ENCODE data around the gene C6orf47. TPM values are rescaled to one million over a fixed set of nuclear protein-coding genes. Genes with fewer than 3 reads are reported as not detected.
A peak's percentile ranks its signal among the peaks of the same experiment; 100 is the strongest.
"Not testable (repeated sequence)": the region's sequence is repeated elsewhere in the genome, so short reads cannot be mapped to it uniquely, and the experiment has no call there.

The C6orf47 gene
- total and polyA plus RNA-seq, 10 of the 15 experiments (the other 5 are each of a cell fraction or from before 2014, with no cell fraction given), result 0.16 to 20.4 (median 17.3) TPM; not detected in 1

DNA sequence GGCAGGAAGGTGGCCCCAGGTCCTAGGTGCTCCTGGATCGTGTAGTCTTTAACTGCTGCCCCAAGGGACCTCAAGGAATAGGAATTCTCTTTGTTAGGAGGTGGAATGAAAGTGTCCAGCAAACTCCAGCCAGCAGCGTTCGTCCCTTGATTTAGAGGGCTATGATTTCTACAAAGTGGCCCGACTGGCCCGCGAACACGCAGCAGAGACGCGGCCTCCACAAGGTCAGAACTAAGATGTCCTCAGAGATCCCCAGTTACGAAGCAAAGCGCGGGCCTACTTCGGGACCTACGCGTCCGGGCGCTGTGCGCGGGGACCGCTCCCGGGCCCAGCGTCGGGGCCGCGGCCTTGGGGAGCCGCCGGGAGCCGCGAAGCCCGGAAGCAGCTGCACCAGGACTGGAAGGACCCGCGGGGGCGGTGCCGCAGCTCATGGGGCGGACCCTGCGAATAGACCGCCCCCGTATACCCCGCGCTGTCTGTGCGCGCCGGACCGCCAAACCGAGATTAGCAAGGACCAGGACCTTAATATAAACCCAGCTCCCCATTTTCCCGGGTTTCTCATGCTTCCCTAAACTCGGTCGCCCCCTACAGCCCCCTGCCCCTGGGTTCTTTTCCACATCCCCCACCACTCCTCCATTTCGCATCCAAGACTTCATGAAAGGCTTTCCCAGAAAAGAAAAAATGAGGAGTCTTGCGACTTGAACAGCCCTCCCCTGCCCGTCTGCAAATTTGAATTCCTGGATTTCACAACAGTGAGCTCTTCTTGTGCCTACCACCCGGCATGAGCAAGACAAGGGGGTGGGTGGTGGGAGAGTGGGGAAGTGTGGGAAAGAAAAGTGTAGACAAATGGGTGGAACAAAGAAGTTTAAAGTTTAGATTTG, at the start of gene C6orf47 (continued):
- TF ChIP-seq, protein P1, sequence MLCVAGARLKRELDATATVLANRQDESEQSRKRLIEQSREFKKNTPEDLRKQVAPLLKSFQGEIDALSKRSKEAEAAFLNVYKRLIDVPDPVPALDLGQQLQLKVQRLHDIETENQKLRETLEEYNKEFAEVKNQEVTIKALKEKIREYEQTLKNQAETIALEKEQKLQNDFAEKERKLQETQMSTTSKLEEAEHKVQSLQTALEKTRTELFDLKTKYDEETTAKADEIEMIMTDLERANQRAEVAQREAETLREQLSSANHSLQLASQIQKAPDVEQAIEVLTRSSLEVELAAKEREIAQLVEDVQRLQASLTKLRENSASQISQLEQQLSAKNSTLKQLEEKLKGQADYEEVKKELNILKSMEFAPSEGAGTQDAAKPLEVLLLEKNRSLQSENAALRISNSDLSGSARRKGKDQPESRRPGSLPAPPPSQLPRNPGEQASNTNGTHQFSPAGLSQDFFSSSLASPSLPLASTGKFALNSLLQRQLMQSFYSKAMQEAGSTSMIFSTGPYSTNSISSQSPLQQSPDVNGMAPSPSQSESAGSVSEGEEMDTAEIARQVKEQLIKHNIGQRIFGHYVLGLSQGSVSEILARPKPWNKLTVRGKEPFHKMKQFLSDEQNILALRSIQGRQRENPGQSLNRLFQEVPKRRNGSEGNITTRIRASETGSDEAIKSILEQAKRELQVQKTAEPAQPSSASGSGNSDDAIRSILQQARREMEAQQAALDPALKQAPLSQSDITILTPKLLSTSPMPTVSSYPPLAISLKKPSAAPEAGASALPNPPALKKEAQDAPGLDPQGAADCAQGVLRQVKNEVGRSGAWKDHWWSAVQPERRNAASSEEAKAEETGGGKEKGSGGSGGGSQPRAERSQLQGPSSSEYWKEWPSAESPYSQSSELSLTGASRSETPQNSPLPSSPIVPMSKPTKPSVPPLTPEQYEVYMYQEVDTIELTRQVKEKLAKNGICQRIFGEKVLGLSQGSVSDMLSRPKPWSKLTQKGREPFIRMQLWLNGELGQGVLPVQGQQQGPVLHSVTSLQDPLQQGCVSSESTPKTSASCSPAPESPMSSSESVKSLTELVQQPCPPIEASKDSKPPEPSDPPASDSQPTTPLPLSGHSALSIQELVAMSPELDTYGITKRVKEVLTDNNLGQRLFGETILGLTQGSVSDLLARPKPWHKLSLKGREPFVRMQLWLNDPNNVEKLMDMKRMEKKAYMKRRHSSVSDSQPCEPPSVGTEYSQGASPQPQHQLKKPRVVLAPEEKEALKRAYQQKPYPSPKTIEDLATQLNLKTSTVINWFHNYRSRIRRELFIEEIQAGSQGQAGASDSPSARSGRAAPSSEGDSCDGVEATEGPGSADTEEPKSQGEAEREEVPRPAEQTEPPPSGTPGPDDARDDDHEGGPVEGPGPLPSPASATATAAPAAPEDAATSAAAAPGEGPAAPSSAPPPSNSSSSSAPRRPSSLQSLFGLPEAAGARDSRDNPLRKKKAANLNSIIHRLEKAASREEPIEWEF (IDR thresholded peaks at IDR 0.05; ENCODE audit: insufficient replicate concordance, low read depth, low read length), result no peak
- peak; percentile 85 for TF ChIP-seq BACH1 (IDR thresholded peaks at IDR 0.05; ENCODE audit: borderline replicate concordance)
- TF ChIP-seq, protein P2, sequence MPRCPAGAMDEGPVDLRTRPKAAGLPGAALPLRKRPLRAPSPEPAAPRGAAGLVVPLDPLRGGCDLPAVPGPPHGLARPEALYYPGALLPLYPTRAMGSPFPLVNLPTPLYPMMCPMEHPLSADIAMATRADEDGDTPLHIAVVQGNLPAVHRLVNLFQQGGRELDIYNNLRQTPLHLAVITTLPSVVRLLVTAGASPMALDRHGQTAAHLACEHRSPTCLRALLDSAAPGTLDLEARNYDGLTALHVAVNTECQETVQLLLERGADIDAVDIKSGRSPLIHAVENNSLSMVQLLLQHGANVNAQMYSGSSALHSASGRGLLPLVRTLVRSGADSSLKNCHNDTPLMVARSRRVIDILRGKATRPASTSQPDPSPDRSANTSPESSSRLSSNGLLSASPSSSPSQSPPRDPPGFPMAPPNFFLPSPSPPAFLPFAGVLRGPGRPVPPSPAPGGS (IDR thresholded peaks at IDR 0.05; ENCODE audit: borderline replicate concordance, insufficient read depth, low read depth, low read length, poor library complexity, severe bottlenecking), result peak; percentile 85
- no peak for TF ChIP-seq MYC (IDR thresholded peaks at IDR 0.05; ENCODE audit: insufficient read depth, insufficient read length, insufficient replicate concordance, low read length, severe bottlenecking)
- TF ChIP-seq MTA2 (IDR thresholded peaks at IDR 0.05; ENCODE audit: low read depth), result no peak
- TF ChIP-seq NFYA (IDR thresholded peaks at IDR 0.05; ENCODE audit: borderline replicate concordance, low read depth, low read length), result no peak
- TF ChIP-seq GATAD2B (conservative IDR thresholded peaks at IDR 0.05; ENCODE audit: low read depth), result peak; percentile 88
- 0 out of 3 replicates have a peak, but pooled peaks have one; percentile 65 for TF ChIP-seq POU2F2 (IDR thresholded peaks at IDR 0.05; ENCODE audit: borderline replicate concordance, low read depth, low read length)

DNA sequence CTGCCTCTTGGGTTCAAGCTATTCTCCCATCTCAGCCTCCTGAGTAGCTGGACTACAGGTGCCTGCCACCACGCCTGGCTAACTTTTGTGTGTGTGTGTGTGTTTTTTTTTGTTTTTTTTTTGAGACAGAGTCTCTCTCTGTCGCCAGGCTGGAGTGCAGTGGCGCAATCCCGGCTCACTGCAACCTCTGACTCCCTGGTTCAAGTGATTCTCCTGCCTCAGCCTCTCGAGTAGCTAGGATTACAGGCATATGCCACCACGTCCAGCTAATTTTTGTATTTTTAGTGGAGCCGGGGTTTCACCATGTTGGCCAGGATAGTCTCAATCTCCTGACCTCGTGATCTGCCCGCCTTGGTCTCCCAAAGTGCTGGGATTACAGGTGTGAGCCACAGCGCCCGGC, 48.6 kb upstream of the C6orf47 start:
- POLR2A ChIA-PET, result interaction anchor here (0.6 kb wide), 2 partner anchors 43 to 175 kb away, joined by 3 read pairs; no protein-coding TSS in a partner anchor
- FAIRE-seq; H2AFZ ChIP-seq (ENCODE audit: control insufficient read depth, low read depth, low read length); H4K20me1 ChIP-seq (ENCODE audit: control insufficient read depth, insufficient read depth); H3K4me2 ChIP-seq (ENCODE audit: control insufficient read depth, insufficient read depth); ATAC-seq; H3K79me2 ChIP-seq (ENCODE audit: control insufficient read depth, insufficient read depth, low read length); H3K27me3 ChIP-seq (replicated peaks in 1 of 2; ENCODE audit: control insufficient read depth in 2 of 2, insufficient read depth in 2 of 2, low read length in 1 of 2); H3K9me3 ChIP-seq (replicated peaks; ENCODE audit: control insufficient read depth, insufficient read depth, low read length); in situ Hi-C loops (cut with MboI); H3K27ac ChIP-seq (ENCODE audit: control insufficient read depth, insufficient read depth); H3K4me3 ChIP-seq; DNase-seq (ENCODE audit: low read depth, low spot score); intact Hi-C loops (cut with micrococcal nuclease; ENCODE audit: unreplicated experiment); SMC1A ChIA-PET (ENCODE audit: uncharacterized antibody, unreplicated experiment); H3K36me3 ChIP-seq (ENCODE audit: control insufficient read depth in 2 of 2, insufficient read depth in 2 of 2, low read length in 1 of 2); RAD21 ChIA-PET (ENCODE audit: unreplicated experiment); BruUV-seq (replicated peaks); H3K9ac ChIP-seq (ENCODE audit: control insufficient read depth, insufficient read depth, low read length); H3K4me1 ChIP-seq (ENCODE audit: control insufficient read depth, insufficient read depth, low read length): not testable (repeated sequence)
- WGBS (ENCODE audit: insufficient coverage, insufficient replicate concordance, low lambda C conversion rate, missing lambda C conversion rate), result 43% methylated on average over 11 of the region's 11 CpGs
- CTCF ChIA-PET, result interaction anchor here (1.1 kb wide), 1 partner anchor 98 kb away, joined by 3 read pairs; the partner anchor contains the start of gene LSM2
